Measurements from ENCODE around the gene KRIT1. TPM values are rescaled to one million over a fixed set of nuclear protein-coding genes. Genes with fewer than 3 reads are reported as not detected.
A peak's percentile ranks its signal among the peaks of the same experiment; 100 is the strongest.

The KRIT1 gene
- total and polyA plus RNA-seq, 2 donors (not counting 3 experiments of a cell fraction or from before 2014, with no cell fraction given): 22.8 to 43.7 TPM

DNA sequence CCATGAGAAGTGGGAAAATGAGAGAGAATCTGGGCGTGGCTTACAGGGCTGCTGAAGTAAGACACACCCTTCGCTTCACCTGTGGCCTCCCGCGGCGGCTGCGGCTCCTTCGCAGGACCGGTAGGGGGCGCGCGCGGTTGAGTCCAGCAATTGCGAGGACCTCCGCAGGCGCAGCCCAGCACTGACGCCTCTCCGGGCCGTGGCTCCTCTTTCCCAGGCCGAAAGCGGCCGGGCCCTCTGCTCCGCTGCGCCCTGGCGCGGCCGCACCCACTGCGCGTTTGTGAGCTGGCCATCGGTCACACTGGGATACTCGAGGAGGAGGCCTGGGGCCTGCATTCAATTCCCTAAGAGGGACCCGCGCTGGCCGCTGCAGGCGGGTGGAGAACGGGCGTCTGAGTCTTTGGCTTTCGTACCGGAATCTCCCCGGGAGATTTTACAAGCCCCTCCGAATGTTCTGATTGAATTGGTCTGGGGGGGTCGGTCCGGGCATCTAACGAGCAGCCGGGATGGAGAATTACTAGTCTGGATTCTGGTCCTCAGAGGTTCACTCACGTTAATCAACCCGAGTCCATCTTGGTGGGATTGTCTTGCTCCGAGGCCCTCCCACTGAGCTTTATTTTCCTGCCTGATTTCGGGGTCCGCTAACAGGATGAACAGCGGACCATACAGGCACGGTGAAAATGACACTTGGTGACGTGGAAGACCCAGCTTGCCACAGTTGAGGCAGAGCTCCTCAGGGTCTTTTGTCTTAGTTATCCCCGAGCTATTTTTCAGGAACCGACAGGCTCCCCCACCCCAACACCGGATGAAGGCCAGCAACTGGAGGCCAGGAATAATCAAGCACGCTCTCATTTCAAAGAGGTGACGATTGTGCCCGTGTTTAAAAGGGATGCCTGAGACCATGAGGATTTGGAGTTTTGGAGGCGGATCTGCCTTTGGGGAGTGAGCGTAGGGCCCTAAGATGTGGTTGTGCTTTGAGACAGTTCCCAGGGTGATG is 66.5 kb downstream of the KRIT1 start, which contains the start of gene LRRD1:
Gene LRRD1, minus strand, starts transcription at position 215 of the 997 bp plus-strand sequence. CDS start 13,940 bp downstream, outside the sequence.
- DNase-seq (ENCODE audit: low read depth, low spot score) (peak; percentile 91), FAIRE-seq (peak; percentile 55)
- Histone ChIP-seq H3K4me1 (ENCODE audit: control insufficient read depth, extremely low read depth, insufficient read depth, low read length) (peaks cover 8% of the 10 kb centered on the region), H3K9ac (replicated peaks; ENCODE audit: extremely low read depth, insufficient read depth, low read length) (peak within 1 kb of the TSS; percentile 53), H2AFZ (ENCODE audit: low read depth, low read length) (peak within 1 kb of the TSS; percentile 99), H3K27ac (ENCODE audit: insufficient read depth, low read depth, low read length) (peak within 1 kb of the TSS; percentile 28), H3K9me1 (replicated peaks; ENCODE audit: control insufficient read depth, extremely low read depth, insufficient read depth, low read length) (no peaks in the 10 kb centered on the region), H3K9me3 (replicated peaks; ENCODE audit: control insufficient read depth, insufficient read depth, low read length) (no peaks in the 10 kb centered on the region), H3K79me2 (ENCODE audit: control insufficient read depth, insufficient read depth, low read length) (no peaks in the 10 kb centered on the region), H4K20me1 (replicated peaks; ENCODE audit: control insufficient read depth, extremely low read depth, insufficient read depth, low read length) (no peaks in the 10 kb centered on the region), H3K36me3 (ENCODE audit: control insufficient read depth in 2 of 2, extremely low read depth in 1 of 2, insufficient read depth in 2 of 2, low read length in 2 of 2) (no peaks in the 10 kb centered on the region), H3K4me3 (replicated peaks in 1 of 3; ENCODE audit: insufficient read depth in 1 of 3, low read depth in 1 of 3, low read length in 3 of 3) (peak within 1 kb of the TSS; percentile 44 to 63 (median 53)), H3K4me2 (ENCODE audit: insufficient read depth, low read length) (peak within 1 kb of the TSS; percentile 85), H3K27me3 (ENCODE audit: control insufficient read depth in 2 of 2, insufficient read depth in 2 of 2, low read length in 2 of 2) (no peaks in the 10 kb centered on the region)
- TF ChIP-seq POLR2AphosphoS5 (IDR thresholded peaks at IDR 0.05; ENCODE audit: insufficient read depth, low read depth, low read length) (peak; percentile 29), FOS (IDR thresholded peaks at IDR 0.05; ENCODE audit: borderline replicate concordance, insufficient read depth, low read length) (peak; percentile 11), EZH2 (IDR thresholded peaks at IDR 0.05; ENCODE audit: borderline replicate concordance, low read depth, low read length, severe bottlenecking) (no peak)
- TF ChIP-seq, protein P1, sequence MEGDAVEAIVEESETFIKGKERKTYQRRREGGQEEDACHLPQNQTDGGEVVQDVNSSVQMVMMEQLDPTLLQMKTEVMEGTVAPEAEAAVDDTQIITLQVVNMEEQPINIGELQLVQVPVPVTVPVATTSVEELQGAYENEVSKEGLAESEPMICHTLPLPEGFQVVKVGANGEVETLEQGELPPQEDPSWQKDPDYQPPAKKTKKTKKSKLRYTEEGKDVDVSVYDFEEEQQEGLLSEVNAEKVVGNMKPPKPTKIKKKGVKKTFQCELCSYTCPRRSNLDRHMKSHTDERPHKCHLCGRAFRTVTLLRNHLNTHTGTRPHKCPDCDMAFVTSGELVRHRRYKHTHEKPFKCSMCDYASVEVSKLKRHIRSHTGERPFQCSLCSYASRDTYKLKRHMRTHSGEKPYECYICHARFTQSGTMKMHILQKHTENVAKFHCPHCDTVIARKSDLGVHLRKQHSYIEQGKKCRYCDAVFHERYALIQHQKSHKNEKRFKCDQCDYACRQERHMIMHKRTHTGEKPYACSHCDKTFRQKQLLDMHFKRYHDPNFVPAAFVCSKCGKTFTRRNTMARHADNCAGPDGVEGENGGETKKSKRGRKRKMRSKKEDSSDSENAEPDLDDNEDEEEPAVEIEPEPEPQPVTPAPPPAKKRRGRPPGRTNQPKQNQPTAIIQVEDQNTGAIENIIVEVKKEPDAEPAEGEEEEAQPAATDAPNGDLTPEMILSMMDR (IDR thresholded peaks at IDR 0.05; ENCODE audit: extremely low read depth in 1 of 2, insufficient read depth in 1 of 2, low read depth in 1 of 2, low read length in 2 of 2): peak; percentile 98 to 99
- CTCF ChIA-PET: interaction anchor here (0.6 to 2.6 kb wide), 30 partner anchors 9 to 282 kb away, joined by 3 to 20 read pairs (median 4); partner anchors contain the start of genes ANKIB1, CYP51A1, GATAD1 and KRIT1
- dilution Hi-C loops (cut with MboI; ENCODE audit: extremely low pct_ligation_motif_present, low sequenced_read_pairs) (no loop called here), intact Hi-C loops (cut with micrococcal nuclease) (loop anchor here (1.0 kb wide), 1 partner anchor 268 kb away; the partner anchor contains the start of gene GATAD1)
- BruUV-seq (replicated peaks): no TSS peak
- POLR2A ChIA-PET: no interaction called here
